Effector CD4-positive, alpha-beta T cell (primary cell): ENCODE measurements around the gene ARL6IP5.
A peak's percentile ranks its signal among the peaks of the same experiment; 100 is the strongest.

Experiments
- DNase-seq: peaks from one replicate; pipeline ENCODE4 v3.0.0-alpha.2; 2020
- total RNA-seq: gene quantifications from one replicate; lab custom pipeline; 2026; lab: John Stamatoyannopoulos, UW

Gene ARL6IP5
- total RNA-seq: 139 reads per million, percentile 88 among the genes with 10 or more reads in this experiment

- DNase-seq: peak; percentile 90
Observed at GRCh38 chr3:69084326-69085167, at the start of gene ARL6IP5. TSS of gene ARL6IP5 (plus strand) at chr3:69084937. CDS start at chr3:69085048, 111 bp downstream.

GRCh38 chr3:69044608-69045007 is 40.1 kb upstream of the ARL6IP5 start:
- no peak for DNase-seq

DNA sequence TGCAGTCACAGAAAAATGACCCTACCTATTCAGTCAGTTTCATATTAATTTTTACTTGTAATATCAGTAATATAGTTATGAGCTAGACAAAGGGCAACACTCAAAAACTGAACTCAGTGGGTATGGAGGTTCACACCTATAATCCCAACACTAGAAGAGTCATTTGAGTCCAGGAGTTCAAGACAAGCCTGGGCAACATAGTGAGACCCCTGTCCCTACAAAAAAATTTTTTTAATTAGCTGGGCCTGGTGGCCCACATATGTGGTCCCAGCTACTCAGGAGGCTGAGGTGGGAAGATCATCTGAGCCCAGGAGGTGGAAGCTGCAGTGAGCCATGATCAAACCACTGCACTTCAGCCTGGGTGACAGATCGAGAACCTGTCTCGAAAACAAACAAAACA is 35.7 kb upstream of the ARL6IP5 start:
- no peak for DNase-seq

DNA sequence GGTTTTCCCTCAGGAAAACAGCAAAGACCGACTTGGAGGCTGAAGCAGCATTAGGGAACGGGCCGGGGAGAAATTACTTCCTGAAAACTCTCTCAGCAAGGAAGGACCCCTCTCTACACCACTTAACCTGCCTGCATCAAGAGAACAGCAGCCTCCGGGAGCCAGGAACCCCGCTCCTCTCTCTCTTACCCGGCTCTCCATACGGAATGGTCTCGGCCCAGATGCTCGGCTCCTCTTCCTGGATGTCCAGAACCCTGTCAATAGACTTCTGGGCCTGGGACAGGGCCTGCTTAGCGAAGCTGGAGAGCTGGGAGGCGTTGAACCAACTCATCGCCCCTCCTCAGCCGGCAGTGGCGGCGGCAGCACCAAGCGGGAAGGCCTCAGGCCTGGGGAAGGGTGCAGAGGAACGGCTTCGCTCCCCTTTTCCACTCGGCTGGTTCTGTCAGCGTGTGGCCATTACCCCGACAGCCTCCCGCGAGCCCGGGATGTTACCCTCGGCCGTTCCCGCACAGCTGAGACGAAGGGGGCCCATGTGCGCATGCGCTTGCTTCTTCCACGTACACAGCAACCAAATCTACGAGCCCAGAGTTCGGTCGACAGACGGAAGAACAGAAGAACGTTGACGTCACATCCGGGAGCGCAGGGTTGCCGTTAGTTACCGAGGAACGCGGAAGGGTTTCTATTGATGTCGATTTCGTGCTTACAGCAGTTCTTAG is 32.8 kb upstream of the ARL6IP5 start, which contains the start of gene TMF1:
TSS of gene TMF1 (minus strand) at position 578 of the 716 bp plus-strand sequence. CDS start at position 331, 247 bp downstream.
- DNase-seq: peak; percentile 98

DNA sequence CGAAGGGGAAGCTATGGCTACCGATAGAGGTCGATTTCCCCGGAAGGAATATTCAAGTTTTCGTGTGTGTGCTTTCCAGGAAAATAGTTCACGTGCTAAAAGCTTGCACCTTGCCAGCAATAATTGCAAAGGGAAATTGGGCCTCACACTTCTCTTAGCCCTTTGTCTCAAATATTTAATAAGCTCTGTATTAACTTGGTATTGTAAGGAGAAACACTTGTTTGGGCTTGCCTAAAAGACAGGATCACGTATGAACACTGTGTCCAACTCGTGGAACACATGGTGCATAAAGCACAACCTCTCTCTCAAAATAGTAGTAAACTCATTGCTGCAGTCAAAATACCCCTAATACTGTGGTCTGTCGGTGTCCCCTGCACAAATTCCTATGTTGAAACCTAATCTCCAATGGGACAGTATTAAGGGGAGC is 32.3 kb upstream of the ARL6IP5 start:
- no peak for DNase-seq

DNA sequence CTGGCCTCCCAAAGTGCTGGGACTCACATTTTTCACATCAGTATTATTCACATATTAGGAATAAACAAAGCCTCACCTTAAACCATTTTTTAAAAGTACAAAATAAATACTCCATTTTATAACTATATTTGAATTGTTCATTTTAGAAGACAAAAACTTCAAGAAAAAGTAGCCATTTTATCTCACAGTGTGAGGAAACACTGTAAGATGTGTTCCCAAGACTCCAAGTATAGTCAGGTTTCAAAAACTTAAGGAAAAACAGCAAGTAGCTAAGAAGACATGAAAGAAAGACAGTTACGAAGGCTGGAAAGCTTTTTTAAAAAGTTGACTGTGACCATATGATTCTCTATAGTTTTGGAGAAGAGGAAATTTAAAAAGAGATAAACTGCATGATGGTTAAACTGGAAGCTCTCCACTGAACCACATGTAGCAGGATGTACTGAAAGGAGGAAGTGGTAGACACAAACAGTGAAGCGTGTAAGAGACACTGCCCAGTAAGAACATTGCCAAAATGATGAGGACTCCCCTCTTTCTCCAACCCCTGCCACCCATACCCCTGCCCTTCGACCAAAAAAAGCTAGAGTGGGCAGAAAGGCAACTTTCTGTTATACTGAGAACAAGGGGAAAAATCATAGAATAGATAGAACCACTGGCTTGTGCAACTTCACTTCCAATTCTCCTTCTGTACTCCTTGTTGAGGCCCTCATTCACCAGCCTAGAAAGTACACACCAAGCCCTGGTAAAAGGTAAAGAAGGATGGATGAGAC is 26.4 kb upstream of the ARL6IP5 start:
- DNase-seq: no peak

- DNase-seq: no peak
Observed at GRCh38 chr3:69058947-69059224, 25.9 kb upstream of the ARL6IP5 start.

DNA sequence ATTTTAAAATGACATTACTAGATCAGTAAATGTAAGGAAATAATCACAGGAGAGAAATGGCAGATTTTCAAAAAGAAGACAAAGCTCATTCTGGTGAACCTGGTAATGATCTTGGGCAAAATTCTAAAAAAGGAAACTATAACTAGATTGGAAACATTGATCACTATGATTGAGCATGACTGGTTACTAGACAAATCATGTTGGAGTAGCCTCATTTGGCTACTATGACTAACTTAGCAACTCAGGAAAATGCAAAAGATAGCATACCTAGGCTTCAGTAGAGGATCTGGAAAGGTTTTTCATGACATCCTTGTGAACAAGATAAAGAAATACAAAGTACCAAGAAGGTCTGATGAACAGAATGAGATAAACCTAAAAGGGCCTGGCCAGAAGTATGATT is 25.0 kb upstream of the ARL6IP5 start:
- DNase-seq: no peak

GRCh38 chr3:69063636-69064035 is 21.1 kb upstream of the ARL6IP5 start:
- DNase-seq: no peak

DNA sequence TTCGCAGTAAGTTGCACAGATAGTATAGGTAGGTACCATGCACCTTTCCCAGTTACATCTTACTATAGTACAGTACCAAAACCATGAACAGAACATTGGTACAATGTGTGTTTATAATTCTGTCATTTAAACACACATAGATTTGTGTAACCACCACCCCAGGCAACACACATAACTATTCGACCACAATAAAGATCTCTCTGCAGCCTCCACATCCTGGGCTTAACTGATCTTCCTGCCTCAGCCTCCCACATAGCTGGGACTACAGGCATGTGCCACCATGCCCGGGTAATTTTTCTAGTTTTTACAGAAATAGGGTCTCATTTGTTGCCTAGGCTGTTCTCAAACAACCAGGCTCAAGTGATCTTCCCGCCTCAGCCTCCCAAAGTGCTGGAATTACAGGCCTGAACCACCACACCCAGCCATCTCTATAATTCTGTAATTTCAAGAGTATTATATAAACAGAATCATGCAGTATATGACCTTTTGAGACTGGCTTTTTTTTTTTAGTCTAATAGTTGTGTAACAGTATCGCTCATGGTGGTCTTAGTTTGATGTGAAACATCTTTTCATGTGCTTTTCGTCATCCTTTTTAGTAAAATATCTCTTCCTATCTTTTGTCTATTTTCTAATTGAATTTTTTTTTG is 19.3 kb upstream of the ARL6IP5 start:
- DNase-seq: no peak

DNA sequence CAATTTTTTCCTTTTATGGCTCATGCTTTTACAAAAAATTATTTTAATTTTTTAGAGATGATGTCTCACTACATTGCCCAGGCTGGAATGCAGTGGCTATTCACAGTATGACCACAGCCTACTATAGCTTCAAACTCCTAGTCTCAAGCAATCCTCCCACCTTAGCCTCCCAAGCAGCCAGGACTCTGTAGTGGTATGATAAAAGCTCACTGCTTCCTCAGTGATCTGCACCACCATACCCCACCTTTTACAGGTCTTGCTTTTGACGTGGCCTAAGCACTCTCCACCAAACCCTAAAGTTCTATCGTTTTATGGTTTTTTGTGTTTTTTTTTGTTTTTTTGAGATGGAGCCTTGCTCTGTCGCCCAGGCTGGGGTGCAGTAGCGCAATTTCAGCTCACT is 18.6 kb upstream of the ARL6IP5 start:
- no peak for DNase-seq

GRCh38 chr3:69072928-69073327 is 11.8 kb upstream of the ARL6IP5 start:
- DNase-seq: no peak

GRCh38 chr3:69079269-69080159 is 5.2 kb upstream of the ARL6IP5 start:
- DNase-seq: no peak

DNA sequence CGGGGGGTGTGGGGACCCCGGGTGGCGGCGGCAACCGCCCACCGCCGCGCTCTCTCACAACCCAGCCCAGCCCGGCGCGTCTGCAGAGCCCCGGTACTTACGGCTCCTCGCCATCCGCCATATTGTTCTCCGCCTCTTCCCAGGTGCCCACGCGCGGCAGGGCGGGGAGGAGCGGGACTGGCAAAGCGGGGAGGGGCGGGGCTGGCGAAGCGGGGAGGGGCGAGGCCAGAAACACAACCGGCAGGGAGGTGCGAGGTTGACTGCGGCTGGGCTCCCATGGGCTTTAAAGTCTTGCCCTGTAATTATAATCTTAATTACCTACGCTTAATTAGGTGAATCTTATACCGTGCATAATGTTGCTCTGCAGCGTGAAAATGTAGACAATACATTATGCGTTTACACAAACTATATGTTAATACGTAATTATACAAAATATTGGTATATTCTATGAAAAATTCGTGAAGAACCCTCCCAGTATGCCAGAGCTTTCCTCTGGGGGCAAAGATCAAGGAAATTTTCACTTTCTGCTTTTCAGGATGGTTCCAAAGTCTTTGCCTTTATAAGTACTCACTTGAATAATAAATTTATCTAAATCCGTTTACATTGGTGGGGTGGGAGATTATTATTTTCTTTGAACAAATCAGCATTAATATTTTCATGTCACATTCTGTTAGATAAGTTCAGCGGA is 4.4 kb upstream of the ARL6IP5 start, which contains the start of gene UBA3:
TSS of gene UBA3 (minus strand) at position 133 of the 688 bp plus-strand sequence. CDS start at position 121, 12 bp downstream.
- peak; percentile 89 for DNase-seq

GRCh38 chr3:69081583-69082262 is 3.0 kb upstream of the ARL6IP5 start:
- DNase-seq: no peak

GRCh38 chr3:69082361-69082760 is 2.4 kb upstream of the ARL6IP5 start:
- no peak for DNase-seq

GRCh38 chr3:69082805-69083204 is 1.9 kb upstream of the ARL6IP5 start:
- DNase-seq: peak; percentile 59

- no peak for DNase-seq
Observed at GRCh38 chr3:69085168-69085832, 563 bp downstream of the ARL6IP5 start.

DNA sequence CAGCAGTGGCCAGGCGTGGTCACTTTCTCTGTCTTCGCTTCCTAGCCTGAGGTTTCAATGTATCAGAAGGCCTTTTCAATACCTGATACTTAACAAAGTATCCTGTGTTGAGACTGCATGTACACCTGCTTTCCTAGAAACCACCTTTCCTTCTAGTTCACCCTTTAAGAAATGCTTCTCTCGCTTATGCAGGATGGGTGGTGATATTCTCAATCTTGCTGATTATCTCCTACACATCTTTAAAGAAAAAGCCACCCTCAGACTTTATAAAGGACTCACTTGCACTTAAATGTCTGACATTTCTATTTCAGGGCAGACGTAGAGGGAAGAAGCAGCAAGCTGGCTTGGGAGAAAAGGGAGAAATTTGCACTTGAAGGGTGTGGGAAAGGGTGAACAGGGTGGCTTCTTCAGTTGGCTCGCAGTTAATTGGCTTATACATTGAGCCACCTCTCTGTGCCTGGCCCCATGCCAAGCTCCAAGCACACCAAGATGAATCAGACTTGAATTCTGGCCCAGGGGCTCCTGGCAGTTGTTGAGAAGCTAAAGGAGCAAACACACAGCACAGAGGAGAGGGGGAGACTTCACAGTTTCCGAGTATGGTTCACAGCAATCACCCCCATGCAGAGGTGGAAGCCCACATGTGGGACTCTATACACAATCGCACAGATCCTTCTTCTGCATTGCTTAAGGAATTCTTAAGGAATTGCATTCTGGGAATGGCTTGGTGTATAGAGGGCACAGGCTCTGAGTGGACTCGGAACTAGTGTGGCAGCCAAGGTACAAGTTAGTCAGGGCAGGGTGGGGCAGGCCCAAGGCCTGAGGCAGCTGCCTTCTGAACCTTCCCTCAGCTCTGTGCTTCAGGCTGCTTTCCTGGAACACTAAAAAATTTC is 1.3 kb downstream of the ARL6IP5 start:
- peak; percentile 64 for DNase-seq
